Measurements from ENCODE around the gene DHX34. TPM values are rescaled to one million over a fixed set of nuclear protein-coding genes. Genes with fewer than 3 reads are reported as not detected.

DHX34 gene
- total and polyA plus RNA-seq, 2 donors (not counting 1 experiment from before 2014, with no cell fraction given), result 2.6 to 8.3 TPM

DNA sequence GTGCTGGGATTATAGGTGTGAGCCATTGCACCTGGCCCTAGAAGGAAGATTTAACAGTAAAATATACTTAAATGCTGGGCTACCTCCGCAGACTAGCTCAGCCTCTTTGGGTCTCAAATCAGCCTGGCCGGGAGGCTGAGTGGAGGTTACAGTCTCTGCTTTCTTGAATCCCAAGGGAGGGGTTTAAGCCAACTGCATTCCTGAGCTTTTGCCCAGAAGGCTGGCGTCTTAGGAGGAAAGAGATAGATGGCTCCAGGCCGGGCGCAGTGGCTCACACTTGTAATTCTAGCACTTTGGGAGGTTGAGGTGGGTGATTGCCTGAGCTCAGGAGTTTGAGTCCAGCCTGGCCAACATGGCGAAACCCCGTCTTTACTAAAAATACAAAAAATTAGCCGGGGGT lies 40.1 kb upstream of the DHX34 start:
- Histone ChIP-seq H2AFZ (ENCODE audit: low read length) (no peak overlapping the region), H3K27me3 (ENCODE audit: control insufficient read depth, insufficient read depth, low read length) (no peaks in the 10 kb centered on the region), H3K4me2 (ENCODE audit: extremely low read depth, insufficient read depth, low read length) (no peak overlapping the region), H3K27ac (ENCODE audit: insufficient read depth, low read length) (no peak overlapping the region), H3K9me3 (ENCODE audit: control insufficient read depth, insufficient read depth, low read depth, low read length) (no peaks in the 10 kb centered on the region), H3K79me2 (ENCODE audit: control insufficient read depth, insufficient read depth, low read length) (no peaks in the 10 kb centered on the region), H4K20me1 (ENCODE audit: control insufficient read depth, extremely low read depth, insufficient read depth, low read length) (no peaks in the 10 kb centered on the region), H3K36me3 (ENCODE audit: control insufficient read depth, insufficient read depth, low read length) (no peaks in the 10 kb centered on the region), H3K4me1 (ENCODE audit: control insufficient read depth, extremely low read depth, insufficient read depth, low read length) (no peaks in the 10 kb centered on the region), H3K9ac (ENCODE audit: insufficient read depth, low read length) (no peak overlapping the region), H3K4me3 (replicated peaks in 1 of 4; ENCODE audit: control extremely low read depth in 1 of 4, insufficient read depth in 1 of 4, low read depth in 3 of 4, low read length in 4 of 4) (no peak overlapping the region)
- no peak for TF ChIP-seq EZH2 (IDR thresholded peaks at IDR 0.05; ENCODE audit: low read length, missing control alignments)
- TF ChIP-seq, protein P1, sequence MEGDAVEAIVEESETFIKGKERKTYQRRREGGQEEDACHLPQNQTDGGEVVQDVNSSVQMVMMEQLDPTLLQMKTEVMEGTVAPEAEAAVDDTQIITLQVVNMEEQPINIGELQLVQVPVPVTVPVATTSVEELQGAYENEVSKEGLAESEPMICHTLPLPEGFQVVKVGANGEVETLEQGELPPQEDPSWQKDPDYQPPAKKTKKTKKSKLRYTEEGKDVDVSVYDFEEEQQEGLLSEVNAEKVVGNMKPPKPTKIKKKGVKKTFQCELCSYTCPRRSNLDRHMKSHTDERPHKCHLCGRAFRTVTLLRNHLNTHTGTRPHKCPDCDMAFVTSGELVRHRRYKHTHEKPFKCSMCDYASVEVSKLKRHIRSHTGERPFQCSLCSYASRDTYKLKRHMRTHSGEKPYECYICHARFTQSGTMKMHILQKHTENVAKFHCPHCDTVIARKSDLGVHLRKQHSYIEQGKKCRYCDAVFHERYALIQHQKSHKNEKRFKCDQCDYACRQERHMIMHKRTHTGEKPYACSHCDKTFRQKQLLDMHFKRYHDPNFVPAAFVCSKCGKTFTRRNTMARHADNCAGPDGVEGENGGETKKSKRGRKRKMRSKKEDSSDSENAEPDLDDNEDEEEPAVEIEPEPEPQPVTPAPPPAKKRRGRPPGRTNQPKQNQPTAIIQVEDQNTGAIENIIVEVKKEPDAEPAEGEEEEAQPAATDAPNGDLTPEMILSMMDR (conservative IDR thresholded peaks at IDR 0.05 in 1 of 2, IDR thresholded peaks at IDR 0.05 in 1 of 2; ENCODE audit: low read depth in 1 of 2, low read length in 2 of 2), result no peak
- peak; percentile 23 to 49 for DNase-seq (ENCODE audit: low read depth in 2 of 2)

DNA sequence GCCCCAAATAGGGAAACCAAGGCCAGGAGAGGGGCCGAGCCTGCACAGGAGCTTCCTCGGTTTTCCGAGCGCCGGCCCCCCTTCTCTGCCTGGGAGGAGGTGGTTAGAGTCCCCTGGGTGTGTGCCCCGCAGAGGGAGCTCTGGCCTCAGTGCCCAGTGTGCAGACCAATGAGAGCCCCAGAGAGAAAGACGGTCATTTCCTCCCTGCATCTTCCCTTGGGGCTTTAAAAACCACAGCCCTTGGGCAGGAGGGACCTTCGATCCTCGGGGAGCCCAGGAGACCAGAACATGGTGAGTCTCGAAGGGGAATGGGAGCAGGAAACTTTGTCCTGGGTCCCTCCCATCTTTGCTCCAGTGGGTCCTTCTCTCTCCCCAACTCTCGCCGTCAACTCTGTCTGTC lies 39.5 kb upstream of the DHX34 start, which contains the start of gene C5AR1:
Gene C5AR1 (plus strand): TSS at position 254 of the 400 bp plus-strand sequence. CDS start 35 bp downstream, at position 289.
- H3K4me2 ChIP-seq (ENCODE audit: extremely low read depth, insufficient read depth, low read length), result no peak within 1 kb of the TSS

DNA sequence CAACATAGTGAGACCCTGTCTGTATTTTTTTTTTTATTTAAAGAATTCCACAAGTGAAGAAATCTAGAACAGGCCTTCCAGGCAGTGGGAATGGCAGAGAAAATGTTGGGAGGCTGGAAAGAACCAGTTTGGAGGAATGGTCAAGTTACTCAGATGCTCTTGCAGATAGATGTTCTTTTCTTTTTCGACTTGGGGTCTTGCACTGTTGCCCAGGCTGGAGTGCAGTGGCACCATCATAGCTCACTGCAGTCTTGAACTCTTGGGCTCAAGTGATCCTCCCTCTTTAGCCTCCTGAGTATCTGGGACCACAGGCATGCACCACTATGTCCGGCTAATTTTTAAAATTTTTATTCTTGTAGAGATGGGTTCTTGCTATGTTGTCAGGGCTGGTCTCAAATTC lies 38.8 kb upstream of the DHX34 start:
- Histone ChIP-seq H3K27ac (ENCODE audit: insufficient read depth, low read length) (no peak overlapping the region), H4K20me1 (ENCODE audit: control insufficient read depth, extremely low read depth, insufficient read depth, low read length) (no peaks in the 10 kb centered on the region), H3K36me3 (ENCODE audit: control insufficient read depth, insufficient read depth, low read length) (no peaks in the 10 kb centered on the region), H3K9ac (ENCODE audit: insufficient read depth, low read length) (no peak overlapping the region), H2AFZ (ENCODE audit: low read length) (no peak overlapping the region), H3K9me3 (ENCODE audit: control insufficient read depth, insufficient read depth, low read depth, low read length) (no peaks in the 10 kb centered on the region), H3K4me1 (ENCODE audit: control insufficient read depth, extremely low read depth, insufficient read depth, low read length) (no peaks in the 10 kb centered on the region), H3K4me3 (replicated peaks in 1 of 4; ENCODE audit: control extremely low read depth in 1 of 4, insufficient read depth in 1 of 4, low read depth in 3 of 4, low read length in 4 of 4) (no peak overlapping the region), H3K27me3 (ENCODE audit: control insufficient read depth, insufficient read depth, low read length) (no peaks in the 10 kb centered on the region), H3K4me2 (ENCODE audit: extremely low read depth, insufficient read depth, low read length) (no peak overlapping the region), H3K79me2 (ENCODE audit: control insufficient read depth, insufficient read depth, low read length) (no peaks in the 10 kb centered on the region)
- TF ChIP-seq EZH2 (IDR thresholded peaks at IDR 0.05; ENCODE audit: low read length, missing control alignments), result no peak
- TF ChIP-seq, protein P1 (conservative IDR thresholded peaks at IDR 0.05 in 1 of 2, IDR thresholded peaks at IDR 0.05 in 1 of 2; ENCODE audit: low read depth in 1 of 2, low read length in 2 of 2), result no peak
- no peak for DNase-seq (ENCODE audit: low read depth in 2 of 2)

More for the DNA sequence above, 39.5 kb upstream of the DHX34 start, which contains the start of gene C5AR1:
- Histone ChIP-seq H3K27me3 (ENCODE audit: control insufficient read depth, insufficient read depth, low read length) (no peaks in the 10 kb centered on the region), H3K4me3 (replicated peaks in 1 of 4; ENCODE audit: control extremely low read depth in 1 of 4, insufficient read depth in 1 of 4, low read depth in 3 of 4, low read length in 4 of 4) (no peak within 1 kb of the TSS), H3K4me1 (ENCODE audit: control insufficient read depth, extremely low read depth, insufficient read depth, low read length) (no peaks in the 10 kb centered on the region), H3K36me3 (ENCODE audit: control insufficient read depth, insufficient read depth, low read length) (no peaks in the 10 kb centered on the region), H3K27ac (ENCODE audit: insufficient read depth, low read length) (no peak within 1 kb of the TSS), H2AFZ (ENCODE audit: low read length) (no peak within 1 kb of the TSS), H3K79me2 (ENCODE audit: control insufficient read depth, insufficient read depth, low read length) (no peaks in the 10 kb centered on the region), H3K9me3 (ENCODE audit: control insufficient read depth, insufficient read depth, low read depth, low read length) (no peaks in the 10 kb centered on the region), H3K9ac (ENCODE audit: insufficient read depth, low read length) (no peak within 1 kb of the TSS), H4K20me1 (ENCODE audit: control insufficient read depth, extremely low read depth, insufficient read depth, low read length) (no peaks in the 10 kb centered on the region)
- DNase-seq (ENCODE audit: low read depth in 2 of 2), result no peak
- TF ChIP-seq, protein P1 (conservative IDR thresholded peaks at IDR 0.05 in 1 of 2, IDR thresholded peaks at IDR 0.05 in 1 of 2; ENCODE audit: low read depth in 1 of 2, low read length in 2 of 2), result no peak
- TF ChIP-seq EZH2 (IDR thresholded peaks at IDR 0.05; ENCODE audit: low read length, missing control alignments), result no peak

All from fibroblast of lung (primary cell).